GM19468 (cell line): ENCODE measurements around the gene IL11.

ENCODE experiments used
- ATAC-seq: cut with Tn5 transposase; IDR thresholded peaks from one replicate; pipeline ENCODE4 v1.9.1; 2021; ENCODE audit warnings: mild to moderate bottlenecking, moderate library complexity, moderate number of reproducible peaks; ENCODE audit not compliant: unreplicated experiment; ENCODE audit errors: extremely low read depth

IL11 gene

GRCh38 chr19:55391702-55392615 lies 21.7 kb upstream of the IL11 start:
- no peak for ATAC-seq

- no peak for ATAC-seq
Observed at GRCh38 chr19:55391191-55391670, 21.0 kb upstream of the IL11 start.

GRCh38 chr19:55390461-55390880 lies 20.2 kb upstream of the IL11 start:
- no peak for ATAC-seq

GRCh38 chr19:55389386-55390317 lies 19.4 kb upstream of the IL11 start:
- ATAC-seq = no peak

- ATAC-seq = no peak
Observed at GRCh38 chr19:55387736-55388497, 17.7 kb upstream of the IL11 start.

- ATAC-seq = no peak
Observed at GRCh38 chr19:55386493-55386971, 16.3 kb upstream of the IL11 start.

GRCh38 chr19:55385724-55386492 lies 15.6 kb upstream of the IL11 start, which contains the start of gene RPL28:
Gene RPL28 (plus strand): TSS chr19:55385932. CDS start chr19:55386358, 426 bp downstream.
- ATAC-seq = peak; percentile 36

GRCh38 chr19:55384920-55385723 lies 14.9 kb upstream of the IL11 start:
- ATAC-seq = peak; percentile 16

GRCh38 chr19:55384131-55384919 lies 14.1 kb upstream of the IL11 start, which contains the start of gene TMEM238:
Gene TMEM238 (minus strand): TSS chr19:55384292. CDS start chr19:55384259, 33 bp downstream.
- ATAC-seq = no peak

- ATAC-seq = no peak
Observed at GRCh38 chr19:55383279-55384130, 13.2 kb upstream of the IL11 start.

GRCh38 chr19:55382522-55383054 lies 12.3 kb upstream of the IL11 start:
- no peak for ATAC-seq

GRCh38 chr19:55382013-55382412 lies 11.8 kb upstream of the IL11 start:
- no peak for ATAC-seq

- no peak for ATAC-seq
Observed at GRCh38 chr19:55379174-55379573, 8.9 kb upstream of the IL11 start.

GRCh38 chr19:55377356-55378131 lies 7.3 kb upstream of the IL11 start:
- ATAC-seq = no peak

- no peak for ATAC-seq
Observed at GRCh38 chr19:55376241-55376933, 6.1 kb upstream of the IL11 start, which contains the start of gene TMEM190. Gene TMEM190 (plus strand): TSS chr19:55376826. CDS start chr19:55376854, 28 bp downstream.
